ENCODE measurements around the gene RSRC1.

DNA sequence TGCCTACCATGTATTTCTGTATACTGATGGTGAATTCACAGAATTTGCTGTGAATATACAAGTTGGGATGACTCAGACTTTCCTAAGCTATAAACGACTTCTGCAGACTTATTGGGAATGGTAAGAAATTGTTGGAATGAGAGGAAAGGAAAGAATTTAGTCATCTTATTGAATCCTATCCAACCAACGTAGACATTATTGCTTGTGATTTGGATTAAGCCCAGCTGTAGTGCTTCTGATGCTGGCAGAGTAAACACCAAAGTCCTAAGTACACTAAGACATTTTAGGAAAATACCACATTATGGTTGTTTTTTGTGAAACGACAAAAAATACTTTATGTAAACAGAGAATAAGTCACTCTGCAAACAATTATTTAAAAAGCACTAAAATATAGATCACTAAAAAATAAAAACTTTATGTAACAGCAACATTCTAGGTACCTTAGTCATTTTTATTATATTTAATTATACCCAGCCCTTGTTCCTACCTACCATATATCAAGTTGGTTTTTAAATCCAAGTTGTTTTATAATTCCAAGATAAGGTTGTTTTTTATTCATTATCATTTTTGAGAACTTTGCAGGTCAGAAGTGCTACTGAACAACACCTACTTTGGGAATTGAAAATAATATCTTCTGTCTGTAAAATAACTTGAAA is 361.9 kb downstream of the RSRC1 start:
- TF ChIP-seq CTCF (IDR thresholded peaks at IDR 0.05; ENCODE audit: low read depth, low read length): no peak
- TF ChIP-seq EZH2phosphoT487 (IDR thresholded peaks at IDR 0.05; ENCODE audit: low read depth): no peak
